GM21381 (cell line): ENCODE measurements around the gene KCNA5.

ENCODE experiments used
- ATAC-seq: cut with Tn5 transposase; IDR thresholded peaks from one replicate; pipeline ENCODE4 v1.9.1; 2021; ENCODE audit warnings: mild to moderate bottlenecking, moderate library complexity; ENCODE audit not compliant: unreplicated experiment

KCNA5 gene

GRCh38 chr12:5063149-5063548 lies 19.5 kb downstream of the KCNA5 start:
- ATAC-seq: no peak

GRCh38 chr12:5064913-5065490 lies 21.3 kb downstream of the KCNA5 start:
- no peak for ATAC-seq

- ATAC-seq: no peak
These were observed 22.6 kb downstream of the KCNA5 start for GRCh38 chr12:5066251-5066650.

GRCh38 chr12:5068126-5068525 lies 24.4 kb downstream of the KCNA5 start:
- ATAC-seq: no peak

- ATAC-seq: no peak
These were observed 24.9 kb downstream of the KCNA5 start for GRCh38 chr12:5068619-5069018.

GRCh38 chr12:5070090-5070489 lies 26.4 kb downstream of the KCNA5 start:
- no peak for ATAC-seq

GRCh38 chr12:5071496-5071895 lies 27.8 kb downstream of the KCNA5 start:
- no peak for ATAC-seq

GRCh38 chr12:5072311-5072710 lies 28.6 kb downstream of the KCNA5 start:
- no peak for ATAC-seq

- no peak for ATAC-seq
These were observed 29.4 kb downstream of the KCNA5 start for GRCh38 chr12:5073054-5073453.

- ATAC-seq: no peak
These were observed 30.2 kb downstream of the KCNA5 start for GRCh38 chr12:5073853-5074252.

- ATAC-seq: no peak
These were observed 33.1 kb downstream of the KCNA5 start for GRCh38 chr12:5076761-5077160.

- ATAC-seq: no peak
These were observed 34.7 kb downstream of the KCNA5 start for GRCh38 chr12:5078423-5078822.

- no peak for ATAC-seq
These were observed 37.3 kb downstream of the KCNA5 start for GRCh38 chr12:5081016-5081415.

- no peak for ATAC-seq
These were observed 40.5 kb downstream of the KCNA5 start for GRCh38 chr12:5083955-5084849.

GRCh38 chr12:5085896-5086295 lies 42.2 kb downstream of the KCNA5 start:
- no peak for ATAC-seq

GRCh38 chr12:5087831-5088554 lies 44.3 kb downstream of the KCNA5 start:
- ATAC-seq: no peak

GRCh38 chr12:5088586-5089264 lies 45.0 kb downstream of the KCNA5 start:
- ATAC-seq: no peak

- ATAC-seq: no peak
These were observed 50.9 kb downstream of the KCNA5 start for GRCh38 chr12:5094551-5094950.

GRCh38 chr12:5094986-5095385 lies 51.3 kb downstream of the KCNA5 start:
- no peak for ATAC-seq
